ENCODE results near the gene ITGA3. TPM values are rescaled to one million over a fixed set of nuclear protein-coding genes. Genes with fewer than 3 reads are reported as not detected.

Gene ITGA3
- total RNA-seq, 2 experiments from 2014 or later: 6.9 to 14.0 TPM

GRCh38 chr17:50099003-50099402 is 43.1 kb downstream of the ITGA3 start:
- Mint-ChIP-seq H3K27ac (no peak overlapping the region), H3K4me1 (peaks cover 16% of the 10 kb centered on the region), H3K4me3 (no peak overlapping the region), H3K9me3 (no peaks in the 10 kb centered on the region), H3K36me3 (no peaks in the 10 kb centered on the region), H3K27me3 (no peaks in the 10 kb centered on the region)
- DNase-seq (no peak), ATAC-seq (ENCODE audit: low read depth) (no peak)
- POLR2A ChIA-PET: no interaction called here

- no peaks in the 10 kb centered on the region for H3K27me3 Mint-ChIP-seq
- no peaks in the 10 kb centered on the region for H3K36me3 Mint-ChIP-seq
- ATAC-seq (ENCODE audit: low read depth) (no peak), DNase-seq (no peak)
- H3K27ac Mint-ChIP-seq: no peak overlapping the region
- H3K9me3 Mint-ChIP-seq: no peaks in the 10 kb centered on the region
- POLR2A ChIA-PET: no interaction called here
- no peak overlapping the region for H3K4me3 Mint-ChIP-seq
- H3K4me1 Mint-ChIP-seq: peaks cover 13% of the 10 kb centered on the region
These were observed 44.6 kb downstream of the ITGA3 start for GRCh38 chr17:50100480-50100883.

GRCh38 chr17:50100921-50101345 is 45.0 kb downstream of the ITGA3 start:
- no peak overlapping the region for H3K27ac Mint-ChIP-seq
- H3K36me3 Mint-ChIP-seq: no peaks in the 10 kb centered on the region
- H3K27me3 Mint-ChIP-seq: no peaks in the 10 kb centered on the region
- ATAC-seq (ENCODE audit: low read depth) (no peak), DNase-seq (no peak)
- H3K4me3 Mint-ChIP-seq: no peak overlapping the region
- H3K9me3 Mint-ChIP-seq: no peaks in the 10 kb centered on the region
- POLR2A ChIA-PET: no interaction called here
- H3K4me1 Mint-ChIP-seq: peaks cover 8% of the 10 kb centered on the region

GRCh38 chr17:50101346-50102163 is 45.6 kb downstream of the ITGA3 start:
- H3K4me3 Mint-ChIP-seq: no peak overlapping the region
- DNase-seq (no peak), ATAC-seq (ENCODE audit: low read depth) (no peak)
- no peak overlapping the region for H3K27ac Mint-ChIP-seq
- H3K36me3 Mint-ChIP-seq: no peaks in the 10 kb centered on the region
- peaks cover 7% of the 10 kb centered on the region for H3K4me1 Mint-ChIP-seq
- POLR2A ChIA-PET: no interaction called here
- H3K9me3 Mint-ChIP-seq: no peaks in the 10 kb centered on the region
- no peaks in the 10 kb centered on the region for H3K27me3 Mint-ChIP-seq

GRCh38 chr17:50102164-50102991 is 46.5 kb downstream of the ITGA3 start:
- H3K36me3 Mint-ChIP-seq: no peaks in the 10 kb centered on the region
- no peak for ATAC-seq (ENCODE audit: low read depth)
- H3K9me3 Mint-ChIP-seq: no peaks in the 10 kb centered on the region
- POLR2A ChIA-PET: no interaction called here
- H3K27me3 Mint-ChIP-seq: no peaks in the 10 kb centered on the region
- H3K27ac Mint-ChIP-seq: no peak overlapping the region
- DNase-seq: no peak
- H3K4me3 Mint-ChIP-seq: no peak overlapping the region
- peaks cover 7% of the 10 kb centered on the region for H3K4me1 Mint-ChIP-seq

- H3K27ac Mint-ChIP-seq: no peak overlapping the region
- ATAC-seq (ENCODE audit: low read depth): no peak
- peaks cover 7% of the 10 kb centered on the region for H3K4me1 Mint-ChIP-seq
- no peaks in the 10 kb centered on the region for H3K9me3 Mint-ChIP-seq
- POLR2A ChIA-PET: no interaction called here
- no peaks in the 10 kb centered on the region for H3K36me3 Mint-ChIP-seq
- DNase-seq: no peak
- no peak overlapping the region for H3K4me3 Mint-ChIP-seq
- H3K27me3 Mint-ChIP-seq: no peaks in the 10 kb centered on the region
These were observed 47.3 kb downstream of the ITGA3 start for GRCh38 chr17:50103252-50103651.

- H3K27ac Mint-ChIP-seq: no peak overlapping the region
- no peak for DNase-seq
- no peaks in the 10 kb centered on the region for H3K9me3 Mint-ChIP-seq
- no peaks in the 10 kb centered on the region for H3K27me3 Mint-ChIP-seq
- ATAC-seq (ENCODE audit: low read depth): no peak
- POLR2A ChIA-PET: no interaction called here
- peaks cover 7% of the 10 kb centered on the region for H3K4me1 Mint-ChIP-seq
- no peak overlapping the region for H3K4me3 Mint-ChIP-seq
- no peaks in the 10 kb centered on the region for H3K36me3 Mint-ChIP-seq
These were observed 48.0 kb downstream of the ITGA3 start for GRCh38 chr17:50103941-50104340.

- Mint-ChIP-seq H3K4me3 (no peak overlapping the region), H3K36me3 (no peaks in the 10 kb centered on the region), H3K9me3 (no peaks in the 10 kb centered on the region), H3K27ac (no peak overlapping the region), H3K4me1 (no peaks in the 10 kb centered on the region), H3K27me3 (no peaks in the 10 kb centered on the region)
- POLR2A ChIA-PET: no interaction called here
- DNase-seq: no peak
- ATAC-seq (ENCODE audit: low read depth): no peak
These were observed 49.9 kb downstream of the ITGA3 start for GRCh38 chr17:50105811-50106210.

GRCh38 chr17:50106393-50107131 is 50.7 kb downstream of the ITGA3 start:
- POLR2A ChIA-PET: no interaction called here
- H3K27ac Mint-ChIP-seq: no peak overlapping the region
- no peaks in the 10 kb centered on the region for H3K36me3 Mint-ChIP-seq
- no peak for DNase-seq
- no peaks in the 10 kb centered on the region for H3K27me3 Mint-ChIP-seq
- no peak overlapping the region for H3K4me3 Mint-ChIP-seq
- no peaks in the 10 kb centered on the region for H3K4me1 Mint-ChIP-seq
- ATAC-seq (ENCODE audit: low read depth): no peak
- no peaks in the 10 kb centered on the region for H3K9me3 Mint-ChIP-seq

- ATAC-seq (ENCODE audit: low read depth) (no peak), DNase-seq (no peak)
- Mint-ChIP-seq H3K27me3 (no peaks in the 10 kb centered on the region), H3K4me1 (no peaks in the 10 kb centered on the region), H3K4me3 (no peak overlapping the region), H3K27ac (no peak overlapping the region), H3K9me3 (no peaks in the 10 kb centered on the region), H3K36me3 (no peaks in the 10 kb centered on the region)
- POLR2A ChIA-PET: no interaction called here
These were observed 52.0 kb downstream of the ITGA3 start for GRCh38 chr17:50107790-50108414.

GRCh38 chr17:50108556-50108955 is 52.6 kb downstream of the ITGA3 start:
- ATAC-seq (ENCODE audit: low read depth) (no peak), DNase-seq (no peak)
- POLR2A ChIA-PET: interaction anchor here (0.6 kb wide), 1 partner anchor 179 kb away, joined by 4 read pairs; no protein-coding TSS in a partner anchor
- Mint-ChIP-seq H3K27ac (no peak overlapping the region), H3K4me1 (no peaks in the 10 kb centered on the region), H3K9me3 (no peaks in the 10 kb centered on the region), H3K36me3 (no peaks in the 10 kb centered on the region), H3K27me3 (no peaks in the 10 kb centered on the region), H3K4me3 (no peak overlapping the region)

- H3K4me1 Mint-ChIP-seq: no peaks in the 10 kb centered on the region
These were observed 53.3 kb downstream of the ITGA3 start for GRCh38 chr17:50109207-50109606.

GRCh38 chr17:50109785-50110184 is 53.9 kb downstream of the ITGA3 start:
- Mint-ChIP-seq H3K9me3 (no peaks in the 10 kb centered on the region), H3K4me1 (peaks cover under 1% of the 10 kb centered on the region), H3K4me3 (no peak overlapping the region), H3K36me3 (no peaks in the 10 kb centered on the region), H3K27ac (no peak overlapping the region), H3K27me3 (no peaks in the 10 kb centered on the region)
- ATAC-seq (ENCODE audit: low read depth): no peak
- DNase-seq: no peak
- POLR2A ChIA-PET: no interaction called here

More at GRCh38 chr17:50109207-50109606, 53.3 kb downstream of the ITGA3 start:
- Mint-ChIP-seq H3K27me3 (no peaks in the 10 kb centered on the region), H3K36me3 (no peaks in the 10 kb centered on the region), H3K4me3 (no peak overlapping the region), H3K9me3 (no peaks in the 10 kb centered on the region), H3K27ac (no peak overlapping the region)
- POLR2A ChIA-PET: interaction anchor here (0.6 kb wide), 1 partner anchor 178 kb away, joined by 4 read pairs; no protein-coding TSS in a partner anchor
- no peak for DNase-seq
- no peak for ATAC-seq (ENCODE audit: low read depth)
